GM19238 (cell line): Measurements from ENCODE around the gene LRRC74B.
"Not testable (repeated sequence)": the region's sequence is repeated elsewhere in the genome, so short reads cannot be mapped to it uniquely, and the experiment has no call there.

ENCODE experiments used
- DNase-seq: peaks from one replicate; pipeline ENCODE4 v3.0.0; 2011; ENCODE audit warnings: low spot score; ENCODE audit not compliant: insufficient read length

LRRC74B gene

GRCh38 chr22:21054046-21054713, 8.4 kb downstream of the LRRC74B start:
- no peak for DNase-seq

DNA sequence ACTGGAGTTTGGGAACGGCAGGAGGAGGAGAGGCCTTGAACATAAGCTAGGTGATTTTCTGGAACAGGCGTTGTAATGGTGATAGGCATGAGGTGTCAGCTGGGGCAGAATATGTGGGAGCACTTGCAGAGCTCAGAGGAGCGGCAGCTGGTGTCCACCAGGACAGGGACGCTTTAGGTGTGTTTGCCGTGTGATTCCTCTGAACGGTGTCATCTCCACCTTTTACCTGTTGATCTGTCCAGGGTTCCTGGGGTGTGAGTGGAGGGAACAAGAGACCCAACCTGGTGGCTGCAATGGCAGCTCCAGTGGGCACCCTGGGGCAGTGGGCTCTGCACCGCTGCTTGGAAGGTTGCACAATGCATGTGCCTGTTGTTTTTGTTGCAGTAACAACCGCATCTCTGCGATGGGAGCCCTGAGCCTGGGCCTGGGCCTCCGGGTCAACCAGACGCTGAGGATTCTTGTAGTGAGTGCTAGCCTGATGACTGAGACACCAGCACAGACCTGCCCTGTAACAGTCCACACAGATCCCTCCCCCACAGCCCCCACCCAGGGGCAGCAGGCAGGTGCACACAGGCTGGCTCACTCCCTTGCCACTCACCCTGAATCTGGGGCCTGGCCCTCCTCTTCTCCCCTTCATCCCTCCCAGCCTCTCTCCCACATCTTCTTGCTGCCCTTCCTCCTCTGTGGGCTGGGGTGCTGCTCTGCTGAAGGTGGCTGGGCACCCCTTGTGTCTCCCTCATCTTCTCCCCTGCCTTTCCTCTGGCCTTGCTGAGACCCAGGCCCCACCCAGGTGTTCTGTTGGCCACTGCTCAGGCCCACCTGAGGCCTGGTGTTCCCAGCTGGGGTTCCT, 9.2 kb downstream of the LRRC74B start:
- no peak for DNase-seq

DNA sequence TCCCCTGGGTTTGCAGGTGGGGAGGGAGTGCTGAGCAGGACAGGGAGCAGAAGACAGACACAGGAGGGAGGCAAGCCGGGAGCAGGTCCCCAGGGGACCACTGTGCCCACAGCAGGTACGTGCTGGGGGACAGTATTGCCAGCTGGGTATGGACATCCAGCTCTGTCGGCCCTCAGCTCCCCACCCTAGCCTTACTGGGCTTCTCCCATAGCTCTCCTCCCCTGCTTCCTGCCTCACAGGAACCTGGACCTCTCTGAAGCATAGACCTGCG, 9.8 kb downstream of the LRRC74B start:
- no peak for DNase-seq

DNA sequence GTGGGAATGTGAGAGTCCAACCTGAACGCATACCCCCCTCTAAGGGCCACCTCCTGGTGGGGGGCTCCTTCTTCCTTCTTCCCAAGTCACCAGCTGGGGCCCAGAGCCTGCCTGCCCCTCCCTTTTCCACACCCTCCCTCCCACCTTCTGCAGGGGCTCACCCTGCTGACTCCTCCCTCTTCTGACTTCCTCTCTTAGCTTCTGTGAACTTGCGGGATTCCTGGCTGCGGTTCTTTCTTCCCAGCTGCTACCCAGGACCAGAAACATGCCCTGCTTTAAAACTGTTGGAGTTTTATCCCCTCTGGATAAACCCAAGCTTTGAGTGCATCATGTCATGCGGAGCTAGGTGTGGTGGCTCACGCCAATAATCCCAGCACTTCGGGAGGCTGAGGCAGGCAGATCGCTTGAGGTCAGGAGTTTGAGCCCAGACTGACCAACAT, 10.2 kb downstream of the LRRC74B start:
- DNase-seq = no peak

GRCh38 chr22:21060363-21060762, 14.6 kb downstream of the LRRC74B start:
- not testable (repeated sequence) for DNase-seq

GRCh38 chr22:21061660-21062321, 16.0 kb downstream of the LRRC74B start:
- DNase-seq = not testable (repeated sequence)

DNA sequence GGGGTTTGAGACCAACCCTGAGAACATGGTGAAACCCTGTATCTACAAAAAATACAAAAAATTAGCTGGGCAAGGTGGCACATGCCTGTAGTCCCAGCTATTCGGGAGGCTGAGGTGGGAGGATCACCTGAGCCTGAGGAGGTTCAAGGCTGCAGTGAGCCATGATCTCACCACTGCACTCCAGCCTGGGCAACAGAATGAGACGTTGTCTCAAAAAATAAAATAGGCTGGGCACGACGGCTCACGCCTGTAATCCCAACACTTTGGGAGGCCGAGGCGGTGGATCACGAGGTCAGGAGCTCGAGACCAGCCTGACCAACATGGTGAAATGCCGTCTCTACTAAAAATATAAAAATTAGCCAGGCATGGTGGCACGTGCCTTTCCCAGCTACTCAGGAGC, 18.7 kb downstream of the LRRC74B start:
- DNase-seq = not testable (repeated sequence)

GRCh38 chr22:21064917-21065864, 19.4 kb downstream of the LRRC74B start:
- no peak for DNase-seq

- DNase-seq = no peak
Measured at GRCh38 chr22:21067075-21067900, 21.5 kb downstream of the LRRC74B start.

GRCh38 chr22:21067901-21068680, 22.3 kb downstream of the LRRC74B start:
- no peak for DNase-seq

GRCh38 chr22:21068681-21069276, 23.0 kb downstream of the LRRC74B start:
- no peak for DNase-seq

- no peak for DNase-seq
Measured at GRCh38 chr22:21069375-21069774, 23.6 kb downstream of the LRRC74B start.

- DNase-seq = no peak
Measured at GRCh38 chr22:21070690-21071615, 25.2 kb downstream of the LRRC74B start.

DNA sequence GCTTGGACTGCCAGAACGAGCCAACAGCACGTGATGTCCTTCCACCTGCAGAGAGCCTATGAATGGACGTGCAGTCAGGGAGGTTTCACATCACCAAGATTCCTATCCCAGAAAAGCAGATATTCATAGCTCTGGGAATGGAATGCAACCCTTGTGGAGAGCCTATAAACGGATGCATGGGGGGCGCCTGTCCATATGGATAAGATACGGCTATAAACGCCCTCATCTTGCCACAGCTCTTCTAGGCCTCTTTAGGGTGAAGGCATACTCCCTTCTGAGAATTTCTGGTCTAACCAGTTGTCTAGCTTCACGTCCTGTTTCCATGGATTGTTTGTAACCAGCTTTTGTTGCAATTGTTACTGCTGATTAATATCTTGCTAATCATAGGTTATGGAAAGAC, 26.1 kb downstream of the LRRC74B start:
- not testable (repeated sequence) for DNase-seq

- DNase-seq = no peak
Measured at GRCh38 chr22:21073023-21073422, 27.3 kb downstream of the LRRC74B start.

GRCh38 chr22:21073482-21073881, 27.7 kb downstream of the LRRC74B start:
- no peak for DNase-seq

- no peak for DNase-seq
Measured at GRCh38 chr22:21074102-21074715, 28.5 kb downstream of the LRRC74B start.
